ENCODE data around the gene PCSK5. TPM values are rescaled to one million over a fixed set of nuclear protein-coding genes. Genes with fewer than 3 reads are reported as not detected.

Gene PCSK5
- polyA plus RNA-seq, 2 donors = 4.2 to 6.1 TPM

- 57 to 66% methylated on average over 3 of the region's 3 CpGs for WGBS, 2 donors
These were observed 442.9 kb downstream of the PCSK5 start for GRCh38 chr9:76333388-76333787.

GRCh38 chr9:76333964-76334363, 443.5 kb downstream of the PCSK5 start:
- Histone ChIP-seq H3K9me3 (ENCODE audit: control insufficient read depth in 2 of 2, insufficient read depth in 1 of 2, low read depth in 1 of 2, low read length in 1 of 2) (peaks cover 0 to 2% of the 10 kb centered on the region in 2 donors), H3K4me1 (ENCODE audit: control insufficient read depth in 2 of 2, insufficient read depth in 2 of 2, low read length in 1 of 2) (no peaks in the 10 kb centered on the region), H3K36me3 (ENCODE audit: control insufficient read depth in 2 of 2, insufficient read depth in 2 of 2, low read length in 1 of 2) (no peaks in the 10 kb centered on the region), H3K27ac (ENCODE audit: low read depth in 2 of 2, low read length in 1 of 2) (no peak overlapping the region), H3K4me3 (ENCODE audit: low read depth in 1 of 2, low read length in 2 of 2) (no peak overlapping the region), H3K27me3 (ENCODE audit: control insufficient read depth in 1 of 2, insufficient read depth in 2 of 2, low read length in 2 of 2) (no peaks in the 10 kb centered on the region)
- WGBS, 2 donors = 72 to 73% methylated on average over 7 of the region's 7 CpGs

More at GRCh38 chr9:76333388-76333787, 442.9 kb downstream of the PCSK5 start:
- H3K9me3 ChIP-seq (ENCODE audit: control insufficient read depth in 2 of 2, insufficient read depth in 1 of 2, low read depth in 1 of 2, low read length in 1 of 2) = peaks cover 0 to 2% of the 10 kb centered on the region in 2 donors
- no peaks in the 10 kb centered on the region for H3K27me3 ChIP-seq (ENCODE audit: control insufficient read depth in 1 of 2, insufficient read depth in 2 of 2, low read length in 2 of 2)
- no peak overlapping the region for H3K4me3 ChIP-seq (ENCODE audit: low read depth in 1 of 2, low read length in 2 of 2)
- no peaks in the 10 kb centered on the region for H3K4me1 ChIP-seq (ENCODE audit: control insufficient read depth in 2 of 2, insufficient read depth in 2 of 2, low read length in 1 of 2)
- no peak overlapping the region for H3K27ac ChIP-seq (ENCODE audit: low read depth in 2 of 2, low read length in 1 of 2)
- H3K36me3 ChIP-seq (ENCODE audit: control insufficient read depth in 2 of 2, insufficient read depth in 2 of 2, low read length in 1 of 2) = no peaks in the 10 kb centered on the region

- Histone ChIP-seq H3K27me3 (ENCODE audit: control insufficient read depth in 1 of 2, insufficient read depth in 2 of 2, low read length in 2 of 2) (no peaks in the 10 kb centered on the region), H3K27ac (ENCODE audit: low read depth in 2 of 2, low read length in 1 of 2) (no peak overlapping the region), H3K9me3 (ENCODE audit: control insufficient read depth in 2 of 2, insufficient read depth in 1 of 2, low read depth in 1 of 2, low read length in 1 of 2) (no peaks in the 10 kb centered on the region), H3K4me3 (ENCODE audit: low read depth in 1 of 2, low read length in 2 of 2) (no peak overlapping the region), H3K4me1 (ENCODE audit: control insufficient read depth in 2 of 2, insufficient read depth in 2 of 2, low read length in 1 of 2) (no peaks in the 10 kb centered on the region), H3K36me3 (ENCODE audit: control insufficient read depth in 2 of 2, insufficient read depth in 2 of 2, low read length in 1 of 2) (no peaks in the 10 kb centered on the region)
- 85 to 97% methylated on average over 1 of the region's 1 CpG for WGBS, 2 donors
These were observed 445.6 kb downstream of the PCSK5 start for GRCh38 chr9:76336027-76336426.

GRCh38 chr9:76338418-76338817, 447.9 kb downstream of the PCSK5 start:
- no peaks in the 10 kb centered on the region for H3K9me3 ChIP-seq (ENCODE audit: control insufficient read depth in 2 of 2, insufficient read depth in 1 of 2, low read depth in 1 of 2, low read length in 1 of 2)
- H3K36me3 ChIP-seq (ENCODE audit: control insufficient read depth in 2 of 2, insufficient read depth in 2 of 2, low read length in 1 of 2) = no peaks in the 10 kb centered on the region
- H3K4me3 ChIP-seq (ENCODE audit: low read depth in 1 of 2, low read length in 2 of 2) = no peak overlapping the region
- H3K27ac ChIP-seq (ENCODE audit: low read depth in 2 of 2, low read length in 1 of 2) = no peak overlapping the region
- 76 to 79% methylated on average over 6 of the region's 6 CpGs for WGBS, 2 donors
- H3K27me3 ChIP-seq (ENCODE audit: control insufficient read depth in 1 of 2, insufficient read depth in 2 of 2, low read length in 2 of 2) = no peaks in the 10 kb centered on the region
- no peaks in the 10 kb centered on the region for H3K4me1 ChIP-seq (ENCODE audit: control insufficient read depth in 2 of 2, insufficient read depth in 2 of 2, low read length in 1 of 2)

- Histone ChIP-seq H3K27me3 (ENCODE audit: control insufficient read depth in 1 of 2, insufficient read depth in 2 of 2, low read length in 2 of 2) (no peaks in the 10 kb centered on the region), H3K27ac (ENCODE audit: low read depth in 2 of 2, low read length in 1 of 2) (no peak overlapping the region), H3K9me3 (ENCODE audit: control insufficient read depth in 2 of 2, insufficient read depth in 1 of 2, low read depth in 1 of 2, low read length in 1 of 2) (no peaks in the 10 kb centered on the region), H3K4me3 (ENCODE audit: low read depth in 1 of 2, low read length in 2 of 2) (no peak overlapping the region), H3K4me1 (ENCODE audit: control insufficient read depth in 2 of 2, insufficient read depth in 2 of 2, low read length in 1 of 2) (no peaks in the 10 kb centered on the region), H3K36me3 (ENCODE audit: control insufficient read depth in 2 of 2, insufficient read depth in 2 of 2, low read length in 1 of 2) (no peaks in the 10 kb centered on the region)
- WGBS, 2 donors = 98 to 100% methylated on average over 1 of the region's 1 CpG
These were observed 451.1 kb downstream of the PCSK5 start for GRCh38 chr9:76341616-76342015.

GRCh38 chr9:76342201-76342600, 451.7 kb downstream of the PCSK5 start:
- no peak overlapping the region for H3K27ac ChIP-seq (ENCODE audit: low read depth in 2 of 2, low read length in 1 of 2)
- H3K4me3 ChIP-seq (ENCODE audit: low read depth in 1 of 2, low read length in 2 of 2) = no peak overlapping the region
- no peaks in the 10 kb centered on the region for H3K9me3 ChIP-seq (ENCODE audit: control insufficient read depth in 2 of 2, insufficient read depth in 1 of 2, low read depth in 1 of 2, low read length in 1 of 2)
- no peaks in the 10 kb centered on the region for H3K27me3 ChIP-seq (ENCODE audit: control insufficient read depth in 1 of 2, insufficient read depth in 2 of 2, low read length in 2 of 2)
- 43 to 68% methylated on average over 1 of the region's 1 CpG for WGBS, 2 donors
- H3K4me1 ChIP-seq (ENCODE audit: control insufficient read depth in 2 of 2, insufficient read depth in 2 of 2, low read length in 1 of 2) = no peaks in the 10 kb centered on the region
- H3K36me3 ChIP-seq (ENCODE audit: control insufficient read depth in 2 of 2, insufficient read depth in 2 of 2, low read length in 1 of 2) = no peaks in the 10 kb centered on the region

GRCh38 chr9:76342858-76343257, 452.4 kb downstream of the PCSK5 start:
- 87 to 88% methylated on average over 2 of the region's 2 CpGs for whole genome bisulfite sequencing, 2 donors
- Histone ChIP-seq H3K4me1 (ENCODE audit: control insufficient read depth in 2 of 2, insufficient read depth in 2 of 2, low read length in 1 of 2) (no peaks in the 10 kb centered on the region), H3K27ac (ENCODE audit: low read depth in 2 of 2, low read length in 1 of 2) (no peak overlapping the region), H3K9me3 (ENCODE audit: control insufficient read depth in 2 of 2, insufficient read depth in 1 of 2, low read depth in 1 of 2, low read length in 1 of 2) (no peaks in the 10 kb centered on the region), H3K27me3 (ENCODE audit: control insufficient read depth in 1 of 2, insufficient read depth in 2 of 2, low read length in 2 of 2) (no peaks in the 10 kb centered on the region), H3K4me3 (ENCODE audit: low read depth in 1 of 2, low read length in 2 of 2) (no peak overlapping the region), H3K36me3 (ENCODE audit: control insufficient read depth in 2 of 2, insufficient read depth in 2 of 2, low read length in 1 of 2) (no peaks in the 10 kb centered on the region)

GRCh38 chr9:76349865-76350264, 459.4 kb downstream of the PCSK5 start:
- H3K4me1 ChIP-seq (ENCODE audit: control insufficient read depth in 2 of 2, insufficient read depth in 2 of 2, low read length in 1 of 2) = no peaks in the 10 kb centered on the region
- 77 to 79% methylated on average over 1 of the region's 1 CpG for WGBS, 2 donors
- no peak overlapping the region for H3K4me3 ChIP-seq (ENCODE audit: low read depth in 1 of 2, low read length in 2 of 2)
- no peaks in the 10 kb centered on the region for H3K36me3 ChIP-seq (ENCODE audit: control insufficient read depth in 2 of 2, insufficient read depth in 2 of 2, low read length in 1 of 2)
- no peaks in the 10 kb centered on the region for H3K9me3 ChIP-seq (ENCODE audit: control insufficient read depth in 2 of 2, insufficient read depth in 1 of 2, low read depth in 1 of 2, low read length in 1 of 2)
- no peak overlapping the region for H3K27ac ChIP-seq (ENCODE audit: low read depth in 2 of 2, low read length in 1 of 2)
- no peaks in the 10 kb centered on the region for H3K27me3 ChIP-seq (ENCODE audit: control insufficient read depth in 1 of 2, insufficient read depth in 2 of 2, low read length in 2 of 2)

GRCh38 chr9:76351006-76351405, 460.5 kb downstream of the PCSK5 start:
- Histone ChIP-seq H3K4me1 (ENCODE audit: control insufficient read depth in 2 of 2, insufficient read depth in 2 of 2, low read length in 1 of 2) (no peaks in the 10 kb centered on the region), H3K27me3 (ENCODE audit: control insufficient read depth in 1 of 2, insufficient read depth in 2 of 2, low read length in 2 of 2) (no peaks in the 10 kb centered on the region), H3K9me3 (ENCODE audit: control insufficient read depth in 2 of 2, insufficient read depth in 1 of 2, low read depth in 1 of 2, low read length in 1 of 2) (no peaks in the 10 kb centered on the region), H3K36me3 (ENCODE audit: control insufficient read depth in 2 of 2, insufficient read depth in 2 of 2, low read length in 1 of 2) (no peaks in the 10 kb centered on the region), H3K4me3 (ENCODE audit: low read depth in 1 of 2, low read length in 2 of 2) (no peak overlapping the region), H3K27ac (ENCODE audit: low read depth in 2 of 2, low read length in 1 of 2) (no peak overlapping the region)
- WGBS, 2 donors = 58 to 68% methylated on average over 3 of the region's 3 CpGs

GRCh38 chr9:76352026-76352620, 461.6 kb downstream of the PCSK5 start:
- Histone ChIP-seq H3K36me3 (ENCODE audit: control insufficient read depth in 2 of 2, insufficient read depth in 2 of 2, low read length in 1 of 2) (no peaks in the 10 kb centered on the region), H3K4me3 (ENCODE audit: low read depth in 1 of 2, low read length in 2 of 2) (no peak overlapping the region), H3K4me1 (ENCODE audit: control insufficient read depth in 2 of 2, insufficient read depth in 2 of 2, low read length in 1 of 2) (no peaks in the 10 kb centered on the region), H3K27me3 (ENCODE audit: control insufficient read depth in 1 of 2, insufficient read depth in 2 of 2, low read length in 2 of 2) (no peaks in the 10 kb centered on the region), H3K9me3 (ENCODE audit: control insufficient read depth in 2 of 2, insufficient read depth in 1 of 2, low read depth in 1 of 2, low read length in 1 of 2) (no peaks in the 10 kb centered on the region), H3K27ac (ENCODE audit: low read depth in 2 of 2, low read length in 1 of 2) (no peak overlapping the region)
- 69 to 80% methylated on average over 4 of the region's 4 CpGs for WGBS, 2 donors

All from esophagus (tissue), 2 donors.